DOHH2 (cell line): ENCODE data around the gene BMP6.

Source experiments
- EZH2phosphoT487 ChIP-seq: fragments of 200-600 bp; sonication (generic); IDR thresholded peaks from 2 replicates; pipeline ENCODE4 v1.6.1; 2017; ENCODE audit warnings: borderline replicate concordance, mild to moderate bottlenecking, antibody characterized with exemption, low read length, moderate library complexity, mixed read lengths
- TF ChIP-seq, protein P1 (sequence below): fragments of 200-600 bp; sonication (generic); IDR thresholded peaks from one replicate; pipeline ENCODE4 v1.5.1; 2014; ENCODE audit warnings: antibody characterized with exemption, mild to moderate bottlenecking, low read depth, low read length; ENCODE audit not compliant: poor library complexity, severe bottlenecking

DNA sequence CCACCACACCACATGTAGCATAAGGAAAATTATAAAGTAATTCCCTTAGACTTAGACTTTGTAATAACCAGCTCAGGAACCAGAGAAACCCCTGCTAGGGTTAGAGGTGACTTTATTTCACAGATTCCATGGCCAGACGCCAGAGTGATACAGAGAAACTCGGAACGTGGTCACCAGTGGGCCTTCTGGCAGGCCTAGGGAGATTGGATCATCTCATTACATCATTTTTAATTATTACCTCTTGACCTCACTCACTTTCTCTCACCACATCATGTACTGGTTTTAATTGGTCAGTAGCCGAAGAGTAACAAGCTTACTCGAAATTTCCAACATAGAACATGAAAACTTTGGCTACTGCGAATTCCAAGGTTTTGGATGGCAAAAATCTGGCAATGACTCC is 72.9 kb downstream of the BMP6 start:
- TF ChIP-seq, protein P1, sequence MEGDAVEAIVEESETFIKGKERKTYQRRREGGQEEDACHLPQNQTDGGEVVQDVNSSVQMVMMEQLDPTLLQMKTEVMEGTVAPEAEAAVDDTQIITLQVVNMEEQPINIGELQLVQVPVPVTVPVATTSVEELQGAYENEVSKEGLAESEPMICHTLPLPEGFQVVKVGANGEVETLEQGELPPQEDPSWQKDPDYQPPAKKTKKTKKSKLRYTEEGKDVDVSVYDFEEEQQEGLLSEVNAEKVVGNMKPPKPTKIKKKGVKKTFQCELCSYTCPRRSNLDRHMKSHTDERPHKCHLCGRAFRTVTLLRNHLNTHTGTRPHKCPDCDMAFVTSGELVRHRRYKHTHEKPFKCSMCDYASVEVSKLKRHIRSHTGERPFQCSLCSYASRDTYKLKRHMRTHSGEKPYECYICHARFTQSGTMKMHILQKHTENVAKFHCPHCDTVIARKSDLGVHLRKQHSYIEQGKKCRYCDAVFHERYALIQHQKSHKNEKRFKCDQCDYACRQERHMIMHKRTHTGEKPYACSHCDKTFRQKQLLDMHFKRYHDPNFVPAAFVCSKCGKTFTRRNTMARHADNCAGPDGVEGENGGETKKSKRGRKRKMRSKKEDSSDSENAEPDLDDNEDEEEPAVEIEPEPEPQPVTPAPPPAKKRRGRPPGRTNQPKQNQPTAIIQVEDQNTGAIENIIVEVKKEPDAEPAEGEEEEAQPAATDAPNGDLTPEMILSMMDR = no peak
- no peak for TF ChIP-seq EZH2phosphoT487
